ENCODE measurements around the gene SYT7.

Gene SYT7

DNA sequence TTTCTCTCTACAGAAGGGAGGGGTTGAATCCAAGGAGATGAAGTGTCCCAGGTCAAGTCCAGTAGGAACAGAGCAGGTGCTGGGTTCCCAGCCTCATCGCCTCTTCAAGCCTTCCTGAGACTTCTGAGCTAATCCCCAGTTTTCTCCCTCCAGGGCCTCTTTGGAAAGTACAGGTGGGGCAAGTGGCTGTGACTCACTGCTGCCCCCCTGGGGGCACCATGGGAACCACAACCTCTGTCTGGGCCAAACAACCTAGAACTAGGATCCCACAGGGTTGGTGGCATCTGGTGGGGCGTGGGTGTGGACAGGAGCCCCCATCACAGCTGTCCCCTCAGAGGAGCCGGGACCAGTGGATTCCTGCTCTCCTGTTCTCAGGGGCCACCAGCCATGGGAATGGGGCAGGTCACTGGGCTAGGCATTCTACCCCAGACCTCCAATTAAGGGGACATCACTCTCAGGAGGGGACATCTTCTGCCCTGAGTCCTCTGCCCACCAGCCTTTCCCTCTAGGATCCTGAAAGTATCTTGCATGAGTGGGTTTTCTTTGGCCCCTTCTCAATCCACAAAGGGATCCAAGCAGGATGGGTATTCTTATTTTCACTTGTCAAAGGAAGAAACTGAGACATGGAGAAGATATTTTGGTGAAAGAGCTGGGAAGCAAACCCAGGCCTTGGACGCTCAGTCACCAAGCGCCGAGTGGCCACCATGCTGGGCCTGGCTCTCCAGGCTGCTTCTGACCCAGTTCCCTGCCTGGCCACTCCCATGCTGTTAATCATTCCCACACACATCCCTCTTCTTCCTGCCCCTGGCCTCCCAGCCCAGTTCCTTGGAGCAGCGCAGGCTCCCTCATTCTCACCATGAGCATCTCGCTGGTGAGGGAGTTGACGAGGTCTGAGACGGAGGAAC, 48.5 kb downstream of the SYT7 start:
- peak; percentile 87 for DNase-seq (ENCODE audit: low spot score)
- in situ Hi-C loops (cut with MboI; ENCODE audit: low sequenced_read_pairs, unreplicated experiment), result no loop called here
- TF ChIP-seq, protein P1, sequence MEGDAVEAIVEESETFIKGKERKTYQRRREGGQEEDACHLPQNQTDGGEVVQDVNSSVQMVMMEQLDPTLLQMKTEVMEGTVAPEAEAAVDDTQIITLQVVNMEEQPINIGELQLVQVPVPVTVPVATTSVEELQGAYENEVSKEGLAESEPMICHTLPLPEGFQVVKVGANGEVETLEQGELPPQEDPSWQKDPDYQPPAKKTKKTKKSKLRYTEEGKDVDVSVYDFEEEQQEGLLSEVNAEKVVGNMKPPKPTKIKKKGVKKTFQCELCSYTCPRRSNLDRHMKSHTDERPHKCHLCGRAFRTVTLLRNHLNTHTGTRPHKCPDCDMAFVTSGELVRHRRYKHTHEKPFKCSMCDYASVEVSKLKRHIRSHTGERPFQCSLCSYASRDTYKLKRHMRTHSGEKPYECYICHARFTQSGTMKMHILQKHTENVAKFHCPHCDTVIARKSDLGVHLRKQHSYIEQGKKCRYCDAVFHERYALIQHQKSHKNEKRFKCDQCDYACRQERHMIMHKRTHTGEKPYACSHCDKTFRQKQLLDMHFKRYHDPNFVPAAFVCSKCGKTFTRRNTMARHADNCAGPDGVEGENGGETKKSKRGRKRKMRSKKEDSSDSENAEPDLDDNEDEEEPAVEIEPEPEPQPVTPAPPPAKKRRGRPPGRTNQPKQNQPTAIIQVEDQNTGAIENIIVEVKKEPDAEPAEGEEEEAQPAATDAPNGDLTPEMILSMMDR (IDR thresholded peaks at IDR 0.05; ENCODE audit: borderline replicate concordance, control extremely low read depth, extremely low read depth, insufficient read depth, missing control alignments), result peak; percentile 84

DNA sequence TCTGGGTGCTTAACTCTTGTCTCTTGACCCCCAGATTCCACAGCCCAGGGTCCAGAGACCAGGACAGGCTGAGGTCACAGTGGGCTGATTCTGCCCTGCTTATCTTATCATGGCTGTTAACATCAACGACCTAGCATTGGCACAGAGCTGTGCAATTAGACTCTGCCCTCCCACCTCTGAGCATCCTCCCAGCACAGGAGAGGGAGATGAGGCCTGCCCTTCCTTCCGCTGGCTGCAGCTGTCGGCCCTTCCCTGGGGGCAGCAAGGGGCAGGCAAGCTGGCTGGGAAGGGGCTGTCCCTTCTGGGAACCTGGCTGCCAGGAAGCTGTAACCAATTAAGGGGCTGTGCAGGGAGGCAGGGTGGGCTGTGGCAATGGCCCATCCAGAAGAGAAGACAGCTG, 49.8 kb downstream of the SYT7 start:
- DNase-seq (ENCODE audit: low spot score), result no peak
- TF ChIP-seq, protein P1 (IDR thresholded peaks at IDR 0.05; ENCODE audit: borderline replicate concordance, control extremely low read depth, extremely low read depth, insufficient read depth, missing control alignments), result no peak
- in situ Hi-C loops (cut with MboI; ENCODE audit: low sequenced_read_pairs, unreplicated experiment), result no loop called here

DNA sequence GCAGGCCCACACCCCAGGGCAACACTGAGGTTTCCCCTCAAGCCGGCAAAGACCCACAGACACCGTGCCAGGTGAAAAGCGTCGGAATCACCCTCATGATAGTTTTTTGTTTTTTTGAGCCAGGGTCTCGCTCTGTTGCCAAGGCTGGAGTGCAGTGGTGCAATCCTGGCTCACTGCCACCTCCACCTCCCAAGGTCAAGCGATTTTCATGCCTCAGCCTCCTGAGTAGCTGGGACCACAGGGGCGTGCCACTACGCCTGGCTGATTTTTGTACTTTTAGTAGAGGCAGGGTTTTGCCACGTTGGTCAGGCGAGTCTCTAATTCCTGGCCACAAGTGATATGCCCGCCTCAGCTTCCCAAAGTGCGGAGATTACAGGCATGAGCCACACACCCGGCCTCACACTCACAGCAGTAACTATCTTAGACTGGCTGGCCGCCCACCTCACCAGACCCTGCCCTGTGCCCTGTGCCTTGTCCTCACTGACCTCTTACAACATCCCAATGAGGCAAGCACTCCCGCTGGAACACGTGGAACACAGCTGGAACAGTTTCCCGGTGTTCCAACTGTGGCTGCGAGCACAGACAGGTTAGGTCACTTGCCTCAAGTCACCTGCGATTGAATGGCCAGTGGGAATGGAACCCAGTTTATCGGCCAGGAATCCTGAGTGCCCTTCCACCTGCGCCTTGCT, 51.2 kb downstream of the SYT7 start:
- in situ Hi-C loops (cut with MboI; ENCODE audit: low sequenced_read_pairs, unreplicated experiment), result no loop called here
- DNase-seq (ENCODE audit: low spot score), result no peak
- TF ChIP-seq, protein P1 (IDR thresholded peaks at IDR 0.05; ENCODE audit: borderline replicate concordance, control extremely low read depth, extremely low read depth, insufficient read depth, missing control alignments), result no peak

DNA sequence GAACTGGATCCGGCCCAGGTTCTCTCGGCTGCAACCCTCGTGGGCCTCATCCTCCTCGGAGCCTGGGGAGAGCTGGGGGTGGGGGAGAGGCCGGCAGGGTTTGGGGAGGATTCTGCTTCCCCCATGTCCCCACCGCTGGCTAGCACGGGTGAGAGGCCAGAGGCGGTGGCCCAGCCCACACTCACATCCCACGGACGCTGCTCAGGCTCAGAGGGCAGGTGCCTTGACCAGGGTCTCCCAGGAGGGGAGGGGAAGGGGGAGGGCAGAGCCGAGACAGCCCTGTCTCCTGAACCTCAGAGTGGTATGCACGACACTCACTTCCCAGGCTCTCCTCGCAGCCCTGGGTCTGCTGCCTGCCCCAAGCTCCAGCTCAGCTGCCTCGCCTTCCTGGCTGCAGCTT, 52.8 kb downstream of the SYT7 start:
- no peak for DNase-seq (ENCODE audit: low spot score)
- TF ChIP-seq, protein P1 (IDR thresholded peaks at IDR 0.05; ENCODE audit: borderline replicate concordance, control extremely low read depth, extremely low read depth, insufficient read depth, missing control alignments), result no peak
- in situ Hi-C loops (cut with MboI; ENCODE audit: low sequenced_read_pairs, unreplicated experiment), result no loop called here

DNA sequence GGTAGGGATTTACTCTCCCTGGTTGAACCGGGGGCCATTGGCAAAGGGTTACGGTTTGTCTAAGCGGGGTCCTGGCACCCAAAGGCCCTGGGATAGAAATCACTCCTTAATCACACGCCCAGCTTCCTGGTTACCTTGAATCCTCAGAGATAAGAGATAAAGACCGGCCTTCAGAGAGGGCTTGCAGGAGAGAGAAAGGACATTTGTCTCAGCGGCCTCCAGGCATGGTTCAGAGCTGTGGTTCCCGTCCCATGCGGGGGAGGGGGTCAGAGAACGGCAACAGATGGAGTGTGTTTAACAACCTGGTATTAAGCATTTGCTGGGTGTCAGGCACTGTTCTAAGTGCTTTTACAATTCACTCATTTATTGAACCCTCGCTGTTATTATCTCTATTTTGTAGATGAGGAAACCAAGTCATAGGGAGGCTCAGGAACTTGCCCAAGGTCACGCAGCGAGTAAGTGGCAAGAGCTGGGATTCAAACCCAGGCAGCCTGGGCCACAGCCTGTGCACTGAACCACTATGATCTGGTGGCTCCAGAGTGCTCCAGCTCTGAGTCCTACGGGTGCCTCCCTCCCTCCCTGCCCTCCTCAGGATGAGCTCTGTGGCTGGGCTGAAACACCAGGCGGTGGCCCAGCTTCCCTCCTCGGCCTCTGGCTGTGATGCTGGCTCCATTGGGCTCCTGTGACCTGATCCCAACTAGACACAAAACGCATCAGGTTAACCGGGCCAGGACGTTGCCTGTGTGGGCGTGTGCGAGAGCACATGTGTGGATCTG, 53.7 kb downstream of the SYT7 start:
- TF ChIP-seq, protein P1 (IDR thresholded peaks at IDR 0.05; ENCODE audit: borderline replicate concordance, control extremely low read depth, extremely low read depth, insufficient read depth, missing control alignments), result no peak
- in situ Hi-C loops (cut with MboI; ENCODE audit: low sequenced_read_pairs, unreplicated experiment), result no loop called here

DNA sequence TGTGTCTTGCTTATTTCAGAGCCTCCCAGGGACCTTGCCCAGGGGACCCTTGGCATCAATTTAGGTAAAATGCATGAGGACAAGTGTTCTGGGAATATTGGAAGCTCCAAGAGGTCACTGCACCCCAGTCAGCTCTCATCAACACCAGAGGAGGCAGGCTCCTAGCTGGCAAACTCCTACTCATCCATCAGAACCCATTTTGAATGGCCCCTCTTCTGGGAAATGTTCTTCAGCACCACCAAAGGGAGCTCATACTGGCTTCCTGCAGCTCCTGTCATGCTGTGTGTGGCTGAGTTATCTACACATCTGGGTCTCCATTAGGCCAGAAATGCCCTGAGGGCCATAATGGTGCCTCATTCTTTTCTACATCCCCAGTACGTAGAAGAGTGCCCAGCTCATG, 54.6 kb downstream of the SYT7 start:
- TF ChIP-seq, protein P1 (IDR thresholded peaks at IDR 0.05; ENCODE audit: borderline replicate concordance, control extremely low read depth, extremely low read depth, insufficient read depth, missing control alignments), result no peak
- DNase-seq (ENCODE audit: low spot score), result no peak
- in situ Hi-C loops (cut with MboI; ENCODE audit: low sequenced_read_pairs, unreplicated experiment), result no loop called here

More for the DNA sequence above, 53.7 kb downstream of the SYT7 start:
- DNase-seq (ENCODE audit: low spot score), result no peak

All from GM13976 (cell line).